HG03175 (cell line): ENCODE data around the gene CMAS.

Experiments used
- ATAC-seq: cut with Tn5 transposase; IDR thresholded peaks from one replicate; pipeline ENCODE4 v1.9.1; 2021; ENCODE audit warnings: mild to moderate bottlenecking, moderate library complexity; ENCODE audit not compliant: unreplicated experiment

The CMAS gene

GRCh38 chr12:22105542-22105941, 59.5 kb downstream of the CMAS start:
- no peak for ATAC-seq

DNA sequence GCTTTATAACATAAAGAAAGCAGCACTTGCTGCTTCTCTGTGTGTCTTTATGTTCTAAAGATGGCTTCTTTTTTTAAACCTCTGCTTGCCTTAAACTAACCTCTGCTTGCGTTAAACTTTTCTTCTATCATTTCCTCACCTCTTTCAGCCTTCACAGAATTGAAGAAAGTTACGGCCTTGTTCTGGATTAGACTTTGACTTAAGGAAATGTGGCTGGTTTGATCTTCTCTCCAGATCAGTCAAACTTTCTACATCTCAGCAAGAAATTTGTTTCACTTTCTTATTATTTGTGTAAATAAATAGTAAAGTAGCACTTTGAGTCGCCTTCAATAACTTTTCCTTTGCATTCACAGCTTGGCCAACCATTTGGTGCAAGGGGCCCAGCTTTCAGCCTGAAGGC, 64.2 kb downstream of the CMAS start:
- ATAC-seq = no peak
